Subcutaneous adipose tissue (tissue), 4 donors: ENCODE measurements around the gene FOXO1. TPM values are rescaled to one million over a fixed set of nuclear protein-coding genes. Genes with fewer than 3 reads are reported as not detected.

Experiments used
- CTCF ChIP-seq: fragments of 450-650 bp; IDR thresholded peaks from one replicate; pipeline ENCODE4 v1.5.1; 2016; ENCODE audit warnings: low read depth, mild to moderate bottlenecking, control low read depth, antibody characterized with exemption, moderate library complexity
- total RNA-seq, 4 donors: library from RNA; depleted of rRNA; stranded (reverse); fragments of >200 nt; gene quantifications; one replicate each; pipeline ENCODE4 v1.1.0, GENCODE V29; 2016

Gene FOXO1
- total RNA-seq, 4 donors from 2014 or later = 93.0 to 198 (median 134) TPM

- TF ChIP-seq CTCF = no peak
These were observed 36.6 kb downstream of the FOXO1 start for GRCh38 chr13:40629678-40630384.

- TF ChIP-seq CTCF = no peak
These were observed 39.5 kb downstream of the FOXO1 start for GRCh38 chr13:40626977-40627376.

DNA sequence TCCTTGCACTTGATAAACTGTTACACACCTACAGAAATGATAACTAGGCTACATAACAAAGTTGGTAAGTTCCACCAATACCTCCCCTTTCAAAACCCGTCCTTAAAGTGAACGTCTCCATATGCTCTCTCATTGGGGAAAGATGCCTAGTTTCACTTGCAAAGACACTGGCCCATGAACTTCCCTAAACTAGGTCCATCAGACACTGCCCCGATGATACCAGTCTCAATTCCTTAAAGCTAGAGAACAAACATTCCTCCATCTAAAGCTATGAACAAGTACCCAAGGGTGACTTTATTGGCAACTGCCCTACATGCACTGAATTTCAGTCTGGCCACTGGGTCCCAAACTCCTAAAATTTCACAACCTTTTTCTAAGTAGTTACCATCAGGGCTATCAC, 39.9 kb downstream of the FOXO1 start:
- TF ChIP-seq CTCF = no peak

DNA sequence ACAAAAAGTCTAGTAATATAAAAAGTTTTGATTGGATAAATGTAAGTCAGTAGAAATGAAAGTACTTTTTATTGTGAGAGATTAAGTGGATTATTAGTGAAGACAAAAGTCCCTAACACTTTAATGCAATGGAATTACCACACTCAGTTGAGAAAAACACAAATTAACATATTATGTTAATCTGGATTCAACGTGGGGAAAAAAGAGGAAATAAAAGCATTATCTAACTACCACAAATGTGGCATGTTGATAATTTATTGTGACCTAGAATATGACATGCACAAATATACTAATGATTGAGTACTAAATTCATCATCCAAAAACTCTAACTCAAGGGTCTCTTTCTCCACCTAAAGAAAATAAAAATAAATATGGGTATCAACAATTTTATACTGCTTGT, 41.5 kb downstream of the FOXO1 start:
- no peak for TF ChIP-seq CTCF

- TF ChIP-seq CTCF = no peak
These were observed 42.1 kb downstream of the FOXO1 start for GRCh38 chr13:40624383-40624782.

DNA sequence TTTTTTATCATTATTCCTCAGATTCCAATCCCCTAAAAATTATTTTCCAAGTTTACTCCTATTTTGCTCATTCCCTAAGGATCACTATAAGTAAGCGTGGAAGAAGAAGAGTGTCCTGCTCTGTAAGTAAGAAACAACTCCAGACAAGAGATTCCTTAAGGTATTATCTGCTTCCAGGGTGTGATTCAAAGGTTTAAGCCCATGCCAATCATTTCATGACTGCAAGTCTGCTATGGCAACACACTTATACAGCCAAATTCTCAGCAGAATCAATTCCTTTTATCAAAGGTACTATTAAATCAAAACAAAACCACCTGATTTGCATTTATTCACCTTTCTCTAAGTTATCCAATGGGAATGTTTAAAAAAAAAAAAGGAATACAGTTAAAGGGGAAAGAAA, 43.7 kb downstream of the FOXO1 start:
- no peak for TF ChIP-seq CTCF

- no peak for TF ChIP-seq CTCF
These were observed 44.2 kb downstream of the FOXO1 start for GRCh38 chr13:40622246-40622645.
